Measurements from ENCODE around the gene MGMT. TPM values are rescaled to one million over a fixed set of nuclear protein-coding genes. Genes with fewer than 3 reads are reported as not detected.

The MGMT gene
- polyA plus RNA-seq, 4 donors = 9.8 to 22.4 (median 17.9) TPM

DNA sequence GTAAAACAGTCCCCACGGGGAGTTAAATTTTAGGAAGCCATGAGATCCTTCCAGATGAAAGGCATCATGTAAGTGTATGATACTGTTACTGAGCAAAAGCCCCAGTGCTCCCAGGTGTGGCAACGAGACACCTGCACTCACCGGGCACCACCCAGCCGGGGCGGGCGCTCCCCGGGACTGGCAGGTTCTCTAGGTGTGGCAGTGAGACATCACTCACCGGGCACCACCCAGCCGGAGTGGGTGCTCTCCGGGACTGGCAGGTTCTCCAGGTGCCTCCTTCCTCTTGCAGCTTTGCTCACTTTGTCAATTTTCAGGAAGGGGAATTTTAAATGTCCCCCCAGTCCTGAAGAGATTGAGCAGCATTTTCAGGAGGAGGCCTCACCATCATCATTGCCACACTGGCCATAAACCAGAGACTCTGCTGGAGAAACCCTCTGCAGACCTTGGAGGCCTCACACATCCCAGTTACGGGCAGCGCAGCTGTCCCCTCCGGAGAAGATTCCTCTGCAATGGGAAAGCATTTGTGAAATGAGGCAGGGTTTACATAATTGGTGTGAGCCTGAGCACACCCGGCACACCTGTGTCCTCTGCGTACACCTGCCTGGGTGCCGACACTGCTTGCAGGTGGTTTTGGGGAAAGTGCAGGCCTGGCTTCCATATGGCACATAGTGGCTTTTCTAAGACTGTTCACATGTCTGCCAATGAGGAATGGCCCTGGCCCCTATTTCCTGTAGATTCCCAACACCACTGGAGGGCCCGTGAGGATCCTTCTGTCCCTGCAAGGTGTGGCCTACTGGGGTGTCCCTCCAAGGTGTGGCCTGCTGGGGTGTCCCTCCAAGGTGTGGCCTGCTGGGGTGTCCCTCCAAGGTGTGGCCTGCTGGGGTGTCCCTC, 305.7 kb downstream of the MGMT start:
- DNase-seq (no peak), FAIRE-seq (no peak)
- WGBS, 3 donors = 79 to 96% (median 85%) methylated on average over 17 of the region's 17 CpGs
- H3K27ac ChIP-seq (ENCODE audit: low read depth in 1 of 3, low read length in 2 of 3) = no peak overlapping the region
- H3K36me3 ChIP-seq (ENCODE audit: control insufficient read depth in 3 of 3, insufficient read depth in 2 of 3, low read depth in 1 of 3, low read length in 3 of 3) = peaks cover 0 to 21% (median 0%) of the 10 kb centered on the region in 3 donors
- no peak overlapping the region for H3K4me3 ChIP-seq (ENCODE audit: low read depth in 1 of 3, low read length in 3 of 3)
- no peaks in the 10 kb centered on the region for H3K27me3 ChIP-seq (ENCODE audit: control insufficient read depth in 3 of 3, insufficient read depth in 3 of 3, low read length in 3 of 3)
- H3K4me1 ChIP-seq (ENCODE audit: control insufficient read depth in 3 of 3, insufficient read depth in 2 of 3, low read depth in 1 of 3, low read length in 2 of 3) = no peaks in the 10 kb centered on the region
- no peaks in the 10 kb centered on the region for H3K9me3 ChIP-seq (ENCODE audit: control insufficient read depth in 2 of 2, insufficient read depth in 1 of 2, low read depth in 1 of 2, low read length in 1 of 2)

DNA sequence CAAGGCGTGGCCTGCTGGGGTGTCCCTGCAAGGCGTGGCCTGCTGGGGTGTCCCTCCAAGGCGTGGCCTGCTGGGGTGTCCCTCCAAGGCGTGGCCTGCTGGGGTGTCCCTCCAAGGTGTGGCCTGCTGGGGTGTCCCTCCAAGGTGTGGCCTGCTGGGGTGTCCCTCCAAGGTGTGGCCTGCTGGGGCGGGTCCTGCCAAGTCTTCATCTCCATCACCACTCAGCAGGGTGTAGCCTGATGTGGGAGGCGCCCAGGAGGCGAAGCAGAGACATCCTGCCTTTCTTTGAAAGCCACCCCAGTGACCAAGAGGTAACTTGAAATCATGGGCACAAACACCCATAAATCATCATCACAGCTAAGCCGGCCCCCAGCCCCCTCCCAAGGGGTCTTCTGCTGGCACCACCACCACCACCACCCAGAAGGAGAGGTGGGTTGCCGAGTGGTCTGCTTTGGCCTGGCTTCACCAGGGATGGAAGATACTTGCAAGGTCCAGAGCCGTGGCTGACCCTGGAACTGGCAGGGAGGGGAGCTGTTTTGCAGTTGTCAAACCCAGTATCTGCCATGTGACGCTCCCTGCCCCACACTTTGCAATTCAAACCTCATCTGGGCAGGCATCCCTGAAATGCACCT, 306.4 kb downstream of the MGMT start:
- no peak for DNase-seq
- no peak overlapping the region for H3K4me3 ChIP-seq (ENCODE audit: low read depth in 1 of 3, low read length in 3 of 3)
- no peak for FAIRE-seq
- H3K27ac ChIP-seq (ENCODE audit: low read depth in 1 of 3, low read length in 2 of 3) = no peak overlapping the region
- peaks cover 0 to 17% (median 0%) of the 10 kb centered on the region in 3 donors for H3K36me3 ChIP-seq (ENCODE audit: control insufficient read depth in 3 of 3, insufficient read depth in 2 of 3, low read depth in 1 of 3, low read length in 3 of 3)
- H3K27me3 ChIP-seq (ENCODE audit: control insufficient read depth in 3 of 3, insufficient read depth in 3 of 3, low read length in 3 of 3) = no peaks in the 10 kb centered on the region
- peaks cover 0 to under 1% of the 10 kb centered on the region in 2 donors for H3K9me3 ChIP-seq (ENCODE audit: control insufficient read depth in 2 of 2, insufficient read depth in 1 of 2, low read depth in 1 of 2, low read length in 1 of 2)
- H3K4me1 ChIP-seq (ENCODE audit: control insufficient read depth in 3 of 3, insufficient read depth in 2 of 3, low read depth in 1 of 3, low read length in 2 of 3) = no peaks in the 10 kb centered on the region
- WGBS, 3 donors = 88 to 92% (median 91%) methylated on average over 9 to 11 of the region's 11 CpGs

DNA sequence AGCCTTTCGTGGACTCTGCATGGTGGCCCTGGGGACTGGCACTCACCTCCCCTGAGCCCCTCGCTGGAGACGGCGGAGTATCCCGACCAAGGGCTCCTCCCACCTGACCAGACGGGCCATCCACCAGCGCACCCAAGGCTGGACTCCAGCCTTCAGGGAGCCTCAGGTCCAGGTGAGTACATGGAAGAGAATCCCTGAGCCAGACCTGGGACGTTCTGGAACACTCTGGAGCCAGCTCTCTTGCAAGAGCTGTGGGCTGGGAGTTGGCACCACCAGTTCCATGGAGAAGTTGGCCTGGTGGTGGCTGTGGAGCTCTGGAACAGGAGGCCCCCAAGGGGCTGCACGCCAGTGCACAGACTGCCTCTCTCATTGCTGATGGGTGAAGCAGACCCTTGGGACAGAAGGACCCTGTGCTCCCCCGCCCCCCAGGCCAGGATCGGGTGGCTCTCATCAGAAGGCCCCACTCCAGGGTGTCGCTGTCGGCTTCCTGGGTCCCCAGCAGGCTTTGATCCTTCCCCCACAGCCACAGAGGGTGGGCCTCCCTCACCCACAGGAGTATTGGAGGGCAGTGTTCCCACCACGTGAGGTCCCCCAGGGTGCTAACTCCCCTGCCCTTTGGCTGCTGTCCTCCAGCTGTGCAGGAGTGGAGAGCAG, 307.2 kb downstream of the MGMT start:
- H3K4me1 ChIP-seq (ENCODE audit: control insufficient read depth in 3 of 3, insufficient read depth in 2 of 3, low read depth in 1 of 3, low read length in 2 of 3) = no peaks in the 10 kb centered on the region
- FAIRE-seq (no peak), DNase-seq (no peak)
- peaks cover 0 to 2% of the 10 kb centered on the region in 2 donors for H3K9me3 ChIP-seq (ENCODE audit: control insufficient read depth in 2 of 2, insufficient read depth in 1 of 2, low read depth in 1 of 2, low read length in 1 of 2)
- 80 to 91% (median 85%) methylated on average over 12 to 14 of the region's 14 CpGs for WGBS, 3 donors
- H3K36me3 ChIP-seq (ENCODE audit: control insufficient read depth in 3 of 3, insufficient read depth in 2 of 3, low read depth in 1 of 3, low read length in 3 of 3) = peaks cover 0 to 11% (median 0%) of the 10 kb centered on the region in 3 donors
- H3K27me3 ChIP-seq (ENCODE audit: control insufficient read depth in 3 of 3, insufficient read depth in 3 of 3, low read length in 3 of 3) = no peaks in the 10 kb centered on the region
- H3K4me3 ChIP-seq (ENCODE audit: low read depth in 1 of 3, low read length in 3 of 3) = no peak overlapping the region
- no peak overlapping the region for H3K27ac ChIP-seq (ENCODE audit: low read depth in 1 of 3, low read length in 2 of 3)

DNA sequence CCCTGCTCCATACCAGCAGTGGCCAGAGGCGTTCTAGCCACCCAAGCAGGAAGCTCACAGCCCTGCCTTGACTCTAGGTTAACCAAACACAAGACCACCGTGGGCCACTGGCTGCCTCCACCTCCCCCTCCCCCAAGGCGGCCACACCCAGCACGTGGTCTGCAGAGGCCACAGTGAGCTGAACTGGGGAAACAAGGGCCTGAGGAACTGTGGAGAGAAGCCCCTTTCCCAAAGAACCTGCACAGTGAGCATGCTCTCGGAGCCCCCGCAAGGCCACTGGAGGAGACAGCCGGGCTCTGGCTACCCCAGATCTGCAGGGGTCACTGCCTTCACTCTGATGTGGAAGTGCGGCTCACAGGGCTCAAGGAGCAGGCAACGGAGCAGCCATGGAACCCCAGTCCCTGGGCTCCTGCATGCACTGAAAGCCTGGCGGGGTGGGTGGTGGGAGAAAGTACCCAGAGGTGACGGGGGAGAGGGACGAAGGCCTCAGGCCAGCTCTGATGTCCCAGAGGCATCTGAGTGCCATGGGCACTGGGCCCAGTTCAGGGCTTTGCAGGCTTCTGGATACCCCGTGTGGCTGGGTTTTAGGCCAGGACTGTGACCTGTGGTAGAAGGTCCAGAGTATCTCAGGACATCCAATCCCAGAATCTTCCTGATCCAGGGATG, 307.8 kb downstream of the MGMT start:
- no peaks in the 10 kb centered on the region for H3K27me3 ChIP-seq (ENCODE audit: control insufficient read depth in 3 of 3, insufficient read depth in 3 of 3, low read length in 3 of 3)
- H3K4me1 ChIP-seq (ENCODE audit: control insufficient read depth in 3 of 3, insufficient read depth in 2 of 3, low read depth in 1 of 3, low read length in 2 of 3) = no peaks in the 10 kb centered on the region
- peaks cover 0 to 7% (median 0%) of the 10 kb centered on the region in 3 donors for H3K36me3 ChIP-seq (ENCODE audit: control insufficient read depth in 3 of 3, insufficient read depth in 2 of 3, low read depth in 1 of 3, low read length in 3 of 3)
- WGBS, 3 donors = 85 to 92% (median 86%) methylated on average over 13 of the region's 13 CpGs
- DNase-seq = no peak
- no peak for FAIRE-seq
- no peak overlapping the region for H3K4me3 ChIP-seq (ENCODE audit: low read depth in 1 of 3, low read length in 3 of 3)
- H3K27ac ChIP-seq (ENCODE audit: low read depth in 1 of 3, low read length in 2 of 3) = no peak overlapping the region
- H3K9me3 ChIP-seq (ENCODE audit: control insufficient read depth in 2 of 2, insufficient read depth in 1 of 2, low read depth in 1 of 2, low read length in 1 of 2) = peaks cover 0 to 2% of the 10 kb centered on the region in 2 donors

DNA sequence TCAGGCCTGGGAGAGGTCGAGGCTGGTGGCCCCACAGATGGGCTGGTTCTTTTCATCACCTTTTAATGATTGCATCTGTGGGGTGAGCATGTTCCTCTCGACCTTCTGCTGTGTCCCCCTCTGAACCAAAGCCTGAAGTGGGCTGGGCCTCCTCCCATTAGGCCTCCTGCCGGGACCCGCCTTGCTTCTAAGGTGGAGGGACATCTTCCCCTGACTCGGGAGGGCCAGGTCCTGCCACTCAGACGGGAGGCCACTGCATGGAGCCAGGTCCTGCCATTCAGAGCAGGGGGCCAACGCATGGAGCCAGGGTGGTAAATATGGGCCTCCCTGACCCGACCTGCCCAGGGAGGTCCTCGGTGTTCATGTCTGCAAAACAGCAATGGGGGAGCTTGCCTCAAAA, 308.6 kb downstream of the MGMT start:
- Histone ChIP-seq H3K36me3 (ENCODE audit: control insufficient read depth in 3 of 3, insufficient read depth in 2 of 3, low read depth in 1 of 3, low read length in 3 of 3) (peaks cover 0 to 2% (median 0%) of the 10 kb centered on the region in 3 donors), H3K27ac (ENCODE audit: low read depth in 1 of 3, low read length in 2 of 3) (no peak overlapping the region), H3K4me1 (ENCODE audit: control insufficient read depth in 3 of 3, insufficient read depth in 2 of 3, low read depth in 1 of 3, low read length in 2 of 3) (no peaks in the 10 kb centered on the region), H3K27me3 (ENCODE audit: control insufficient read depth in 3 of 3, insufficient read depth in 3 of 3, low read length in 3 of 3) (no peaks in the 10 kb centered on the region), H3K4me3 (ENCODE audit: low read depth in 1 of 3, low read length in 3 of 3) (no peak overlapping the region), H3K9me3 (ENCODE audit: control insufficient read depth in 2 of 2, insufficient read depth in 1 of 2, low read depth in 1 of 2, low read length in 1 of 2) (peaks cover 0 to 2% of the 10 kb centered on the region in 2 donors)
- FAIRE-seq (no peak), DNase-seq (no peak)
- 75 to 83% (median 80%) methylated on average over 9 of the region's 9 CpGs for WGBS, 3 donors

DNA sequence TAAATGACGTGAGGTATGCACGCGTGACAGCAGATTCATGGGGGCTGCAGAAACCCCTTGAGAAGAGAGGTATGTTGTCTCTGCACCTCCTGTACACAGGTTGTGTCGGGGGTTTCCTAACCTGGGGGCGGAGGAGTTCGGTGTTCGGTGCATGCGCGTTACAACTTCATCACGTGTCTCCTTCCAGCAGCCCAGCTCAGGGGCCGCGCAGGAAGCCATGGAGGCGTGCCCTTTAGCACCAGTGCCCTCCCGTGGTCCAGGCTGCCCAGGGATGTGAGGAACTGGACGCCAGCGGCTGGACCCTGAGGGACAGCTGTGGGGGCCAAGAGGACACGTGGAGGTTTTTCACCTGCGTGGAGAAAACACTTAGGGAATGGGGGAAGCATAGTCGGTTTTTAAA, 310.6 kb downstream of the MGMT start:
- Histone ChIP-seq H3K4me3 (ENCODE audit: low read depth in 1 of 3, low read length in 3 of 3) (no peak overlapping the region), H3K27ac (ENCODE audit: low read depth in 1 of 3, low read length in 2 of 3) (no peak overlapping the region), H3K4me1 (ENCODE audit: control insufficient read depth in 3 of 3, insufficient read depth in 2 of 3, low read depth in 1 of 3, low read length in 2 of 3) (no peaks in the 10 kb centered on the region), H3K9me3 (ENCODE audit: control insufficient read depth in 2 of 2, insufficient read depth in 1 of 2, low read depth in 1 of 2, low read length in 1 of 2) (peaks cover 0 to 2% of the 10 kb centered on the region in 2 donors), H3K36me3 (ENCODE audit: control insufficient read depth in 3 of 3, insufficient read depth in 2 of 3, low read depth in 1 of 3, low read length in 3 of 3) (no peaks in the 10 kb centered on the region), H3K27me3 (ENCODE audit: control insufficient read depth in 3 of 3, insufficient read depth in 3 of 3, low read length in 3 of 3) (no peaks in the 10 kb centered on the region)
- DNase-seq (no peak), FAIRE-seq (no peak)
- 93% methylated on average over 19 of the region's 19 CpGs for WGBS, 3 donors

DNA sequence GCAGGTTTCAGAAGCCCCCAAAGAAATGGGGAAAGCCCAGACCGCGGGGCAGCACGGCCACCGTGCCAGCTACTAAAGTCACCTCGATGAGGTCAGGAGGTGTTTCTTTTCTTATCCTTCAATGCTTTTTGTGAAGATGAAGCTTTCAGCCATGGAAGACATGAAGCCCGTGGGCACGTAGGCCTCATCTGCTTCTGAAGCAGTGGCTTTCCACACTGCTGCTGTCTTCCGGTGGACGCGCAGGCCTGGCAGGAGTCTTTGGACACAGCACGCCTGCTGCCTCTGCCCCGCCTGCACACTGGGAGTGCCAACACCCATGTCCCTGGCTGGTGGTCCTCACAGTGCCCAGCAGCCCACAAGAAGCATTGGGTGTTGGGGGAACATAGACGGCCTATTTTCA, 311.5 kb downstream of the MGMT start:
- no peak overlapping the region for H3K27ac ChIP-seq (ENCODE audit: low read depth in 1 of 3, low read length in 2 of 3)
- FAIRE-seq (no peak), DNase-seq (no peak)
- H3K9me3 ChIP-seq (ENCODE audit: control insufficient read depth in 2 of 2, insufficient read depth in 1 of 2, low read depth in 1 of 2, low read length in 1 of 2) = peaks cover 0 to 2% of the 10 kb centered on the region in 2 donors
- WGBS, 3 donors = 95 to 99% (median 95%) methylated on average over 13 of the region's 13 CpGs
- H3K27me3 ChIP-seq (ENCODE audit: control insufficient read depth in 3 of 3, insufficient read depth in 3 of 3, low read length in 3 of 3) = no peaks in the 10 kb centered on the region
- H3K4me1 ChIP-seq (ENCODE audit: control insufficient read depth in 3 of 3, insufficient read depth in 2 of 3, low read depth in 1 of 3, low read length in 2 of 3) = no peaks in the 10 kb centered on the region
- H3K4me3 ChIP-seq (ENCODE audit: low read depth in 1 of 3, low read length in 3 of 3) = no peak overlapping the region
- no peaks in the 10 kb centered on the region for H3K36me3 ChIP-seq (ENCODE audit: control insufficient read depth in 3 of 3, insufficient read depth in 2 of 3, low read depth in 1 of 3, low read length in 3 of 3)
